ENCODE measurements around the gene DEPDC4. TPM values are rescaled to one million over a fixed set of nuclear protein-coding genes. Genes with fewer than 3 reads are reported as not detected.

Gene DEPDC4
- total and polyA plus RNA-seq, 2 experiments from 2014 or later = 2.2 to 9.4 TPM

GRCh38 chr12:100251917-100252316 lies 15.0 kb downstream of the DEPDC4 start:
- Mint-ChIP-seq H3K27me3 (ENCODE audit: insufficient read depth, low read depth, poor library complexity) (no peaks in the 10 kb centered on the region), H3K4me1 (no peaks in the 10 kb centered on the region), H3K36me3 (ENCODE audit: low read depth) (no peaks in the 10 kb centered on the region), H3K9me3 (no peaks in the 10 kb centered on the region), H3K4me3 (no peak overlapping the region), H3K27ac (no peak overlapping the region)
- H2AFZ ChIP-seq = no peak overlapping the region
- no peaks in the 10 kb centered on the region for H3K9me2 ChIP-seq (ENCODE audit: insufficient read depth)
- ATAC-seq = no peak
- DNase-seq (ENCODE audit: low spot score) = no peak
- no peak for TF ChIP-seq CREB1 (CRISPR knock-in tag; IDR thresholded peaks at IDR 0.05; ENCODE audit: low read depth)
- no peak for TF ChIP-seq ZNF462 (CRISPR knock-in tag; IDR thresholded peaks at IDR 0.05)
- TF ChIP-seq CTCF (conservative IDR thresholded peaks at IDR 0.05; ENCODE audit: low read depth in 2 of 2) = no peak
- TF ChIP-seq EZH2 (IDR thresholded peaks at IDR 0.05; ENCODE audit: low read depth, unreplicated experiment) = no peak
- TF ChIP-seq, protein P1, sequence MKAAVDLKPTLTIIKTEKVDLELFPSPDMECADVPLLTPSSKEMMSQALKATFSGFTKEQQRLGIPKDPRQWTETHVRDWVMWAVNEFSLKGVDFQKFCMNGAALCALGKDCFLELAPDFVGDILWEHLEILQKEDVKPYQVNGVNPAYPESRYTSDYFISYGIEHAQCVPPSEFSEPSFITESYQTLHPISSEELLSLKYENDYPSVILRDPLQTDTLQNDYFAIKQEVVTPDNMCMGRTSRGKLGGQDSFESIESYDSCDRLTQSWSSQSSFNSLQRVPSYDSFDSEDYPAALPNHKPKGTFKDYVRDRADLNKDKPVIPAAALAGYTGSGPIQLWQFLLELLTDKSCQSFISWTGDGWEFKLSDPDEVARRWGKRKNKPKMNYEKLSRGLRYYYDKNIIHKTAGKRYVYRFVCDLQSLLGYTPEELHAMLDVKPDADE (IDR thresholded peaks at IDR 0.05) = no peak
- H3K4me2 ChIP-seq = no peak overlapping the region
- H3K27ac ChIP-seq (ENCODE audit: low read depth) = no peak overlapping the region
- H3K4me1 ChIP-seq (ENCODE audit: insufficient read depth) = no peaks in the 10 kb centered on the region
- H3K4me3 ChIP-seq = no peak overlapping the region
- no peaks in the 10 kb centered on the region for H3K79me2 ChIP-seq (replicated peaks; ENCODE audit: insufficient read depth)
- H3K36me3 ChIP-seq (ENCODE audit: insufficient read depth) = no peaks in the 10 kb centered on the region
- H4K20me1 ChIP-seq (replicated peaks; ENCODE audit: insufficient read depth) = peaks cover 3% of the 10 kb centered on the region; the same call in 1 of the 2 replicates
- no peaks in the 10 kb centered on the region for H3F3A ChIP-seq (replicated peaks; ENCODE audit: low read depth)
- no peaks in the 10 kb centered on the region for H3K27me3 ChIP-seq (ENCODE audit: insufficient read depth)
